H1 (cell line): Measurements from ENCODE around the gene FAM24B. TPM values are rescaled to one million over a fixed set of nuclear protein-coding genes. Genes with fewer than 3 reads are reported as not detected.

Experiments used
- CEBPB ChIP-seq: IDR thresholded peaks from 2 replicates; pipeline ENCODE4 v1.6.1; 2012; ENCODE audit warnings: low read depth, low read length
- JUN ChIP-seq: IDR thresholded peaks from 2 replicates; pipeline ENCODE4 v1.6.1; 2011; ENCODE audit warnings: low read depth, mild to moderate bottlenecking, improper control_type of control experiment, low read length
- MAFK ChIP-seq: IDR thresholded peaks from 2 replicates; pipeline ENCODE4 v1.6.1; 2012; ENCODE audit warnings: low read depth, mild to moderate bottlenecking, improper control_type of control experiment, low read length
- RBBP5 ChIP-seq: IDR thresholded peaks from 2 replicates; pipeline ENCODE4 v1.7.1; 2012; ENCODE audit warnings: low read depth, mild to moderate bottlenecking, inconsistent platforms, low read length, moderate library complexity, borderline replicate concordance
- RNF2 ChIP-seq: fragments of 200-900, 300-1000 bp; sonication (generic); IDR thresholded peaks from 2 replicates; pipeline ENCODE4 v1.7.1; 2016; ENCODE audit warnings: borderline replicate concordance, low read depth, mild to moderate bottlenecking, antibody characterized with exemption, low read length; ENCODE audit not compliant: poor library complexity, severe bottlenecking; ENCODE audit errors: missing control alignments
- RXRA ChIP-seq: IDR thresholded peaks from 2 replicates; pipeline ENCODE4 v1.6.1; 2011; ENCODE audit warnings: low read depth, mild to moderate bottlenecking, low read length, moderate library complexity; ENCODE audit not compliant: insufficient read depth
- SUZ12 ChIP-seq: fragments of 200-600 bp; sonication (generic); IDR thresholded peaks from 2 replicates; pipeline ENCODE4 v1.6.1; 2012; ENCODE audit warnings: mild to moderate bottlenecking, inconsistent platforms, low read length, moderate library complexity, mixed read lengths
- TAF1 ChIP-seq: IDR thresholded peaks from 2 replicates; pipeline ENCODE4 v1.6.1; 2011; ENCODE audit warnings: mild to moderate bottlenecking, low read depth, low read length
- polyA plus RNA-seq, 7 experiments: library from polyadenylated mRNA; depleted of rRNA in 3 of 7; stranded (reverse) in 5 of 7; unstranded in 2 of 7; fragments of >200 nt in 5 of 7; fragments of 200-250 nt in 2 of 7; gene quantifications; 1 replicate in 5 of 7; 2 replicates in 1 of 7; 4 replicates in 1 of 7; pipeline versions ENCODE4 v1.2.1 to v1.2.3, GENCODE V29; 2011 to 2013; ENCODE audit warnings: missing spikeins in 2 of 7, mixed read lengths in 2 of 7
- total RNA-seq: library from RNA; stranded (reverse); fragmentation: NEBNext Ultra II Directional; extraction: Animal tissue kit (Norgen Biotek cat#: 25700); gene quantifications from 2 replicates; pipeline ENCODE4 v1.2.1, GENCODE V29; 2021
- TF ChIP-seq, protein P1 (sequence below): fragments of 300-600 bp; sonication (generic); IDR thresholded peaks from 2 replicates; pipeline ENCODE4 v1.7.1; 2012; ENCODE audit warnings: low read length, moderate library complexity, mild to moderate bottlenecking, inconsistent platforms; ENCODE audit not compliant: insufficient replicate concordance
- TF ChIP-seq, protein P2 (sequence below): IDR thresholded peaks from 2 replicates; pipeline ENCODE4 v1.6.1; 2012; ENCODE audit warnings: inconsistent platforms

Gene FAM24B
- total and polyA plus RNA-seq, 2 of the 8 experiments (the other 6 are each of a cell fraction or from before 2014, with no cell fraction given), result 0.50 to 0.56 TPM

DNA sequence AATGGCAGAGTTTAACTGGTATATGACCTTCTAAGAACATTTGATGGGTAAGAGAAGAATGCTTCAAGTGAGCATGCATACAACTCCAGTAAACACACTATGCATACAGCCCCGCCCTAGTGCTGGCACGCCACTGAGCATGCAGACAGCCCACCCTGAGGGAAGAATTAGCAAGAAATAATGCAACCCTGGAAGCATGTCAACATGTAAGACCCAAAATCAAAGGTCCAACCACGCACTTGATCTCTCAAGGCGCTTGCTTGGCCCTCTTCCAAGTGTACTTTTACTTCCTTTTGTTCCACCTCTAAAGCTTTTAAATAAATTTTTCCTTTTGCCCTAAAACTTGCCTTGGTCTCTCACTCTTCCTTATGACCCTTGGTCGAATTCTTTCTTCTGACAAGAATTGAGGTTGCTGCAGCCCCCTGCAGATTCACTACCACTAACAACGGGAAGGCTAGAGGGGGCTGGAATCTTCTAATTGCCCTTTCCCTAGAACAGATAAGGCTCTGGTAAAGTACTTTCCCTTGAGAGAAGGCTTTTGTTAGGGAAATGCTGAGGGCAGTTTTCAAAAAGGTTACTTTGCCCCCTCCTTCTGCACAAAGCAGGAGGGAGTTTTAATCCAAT is 3.4 kb downstream of the FAM24B start (continued):
- TF ChIP-seq, protein P1, sequence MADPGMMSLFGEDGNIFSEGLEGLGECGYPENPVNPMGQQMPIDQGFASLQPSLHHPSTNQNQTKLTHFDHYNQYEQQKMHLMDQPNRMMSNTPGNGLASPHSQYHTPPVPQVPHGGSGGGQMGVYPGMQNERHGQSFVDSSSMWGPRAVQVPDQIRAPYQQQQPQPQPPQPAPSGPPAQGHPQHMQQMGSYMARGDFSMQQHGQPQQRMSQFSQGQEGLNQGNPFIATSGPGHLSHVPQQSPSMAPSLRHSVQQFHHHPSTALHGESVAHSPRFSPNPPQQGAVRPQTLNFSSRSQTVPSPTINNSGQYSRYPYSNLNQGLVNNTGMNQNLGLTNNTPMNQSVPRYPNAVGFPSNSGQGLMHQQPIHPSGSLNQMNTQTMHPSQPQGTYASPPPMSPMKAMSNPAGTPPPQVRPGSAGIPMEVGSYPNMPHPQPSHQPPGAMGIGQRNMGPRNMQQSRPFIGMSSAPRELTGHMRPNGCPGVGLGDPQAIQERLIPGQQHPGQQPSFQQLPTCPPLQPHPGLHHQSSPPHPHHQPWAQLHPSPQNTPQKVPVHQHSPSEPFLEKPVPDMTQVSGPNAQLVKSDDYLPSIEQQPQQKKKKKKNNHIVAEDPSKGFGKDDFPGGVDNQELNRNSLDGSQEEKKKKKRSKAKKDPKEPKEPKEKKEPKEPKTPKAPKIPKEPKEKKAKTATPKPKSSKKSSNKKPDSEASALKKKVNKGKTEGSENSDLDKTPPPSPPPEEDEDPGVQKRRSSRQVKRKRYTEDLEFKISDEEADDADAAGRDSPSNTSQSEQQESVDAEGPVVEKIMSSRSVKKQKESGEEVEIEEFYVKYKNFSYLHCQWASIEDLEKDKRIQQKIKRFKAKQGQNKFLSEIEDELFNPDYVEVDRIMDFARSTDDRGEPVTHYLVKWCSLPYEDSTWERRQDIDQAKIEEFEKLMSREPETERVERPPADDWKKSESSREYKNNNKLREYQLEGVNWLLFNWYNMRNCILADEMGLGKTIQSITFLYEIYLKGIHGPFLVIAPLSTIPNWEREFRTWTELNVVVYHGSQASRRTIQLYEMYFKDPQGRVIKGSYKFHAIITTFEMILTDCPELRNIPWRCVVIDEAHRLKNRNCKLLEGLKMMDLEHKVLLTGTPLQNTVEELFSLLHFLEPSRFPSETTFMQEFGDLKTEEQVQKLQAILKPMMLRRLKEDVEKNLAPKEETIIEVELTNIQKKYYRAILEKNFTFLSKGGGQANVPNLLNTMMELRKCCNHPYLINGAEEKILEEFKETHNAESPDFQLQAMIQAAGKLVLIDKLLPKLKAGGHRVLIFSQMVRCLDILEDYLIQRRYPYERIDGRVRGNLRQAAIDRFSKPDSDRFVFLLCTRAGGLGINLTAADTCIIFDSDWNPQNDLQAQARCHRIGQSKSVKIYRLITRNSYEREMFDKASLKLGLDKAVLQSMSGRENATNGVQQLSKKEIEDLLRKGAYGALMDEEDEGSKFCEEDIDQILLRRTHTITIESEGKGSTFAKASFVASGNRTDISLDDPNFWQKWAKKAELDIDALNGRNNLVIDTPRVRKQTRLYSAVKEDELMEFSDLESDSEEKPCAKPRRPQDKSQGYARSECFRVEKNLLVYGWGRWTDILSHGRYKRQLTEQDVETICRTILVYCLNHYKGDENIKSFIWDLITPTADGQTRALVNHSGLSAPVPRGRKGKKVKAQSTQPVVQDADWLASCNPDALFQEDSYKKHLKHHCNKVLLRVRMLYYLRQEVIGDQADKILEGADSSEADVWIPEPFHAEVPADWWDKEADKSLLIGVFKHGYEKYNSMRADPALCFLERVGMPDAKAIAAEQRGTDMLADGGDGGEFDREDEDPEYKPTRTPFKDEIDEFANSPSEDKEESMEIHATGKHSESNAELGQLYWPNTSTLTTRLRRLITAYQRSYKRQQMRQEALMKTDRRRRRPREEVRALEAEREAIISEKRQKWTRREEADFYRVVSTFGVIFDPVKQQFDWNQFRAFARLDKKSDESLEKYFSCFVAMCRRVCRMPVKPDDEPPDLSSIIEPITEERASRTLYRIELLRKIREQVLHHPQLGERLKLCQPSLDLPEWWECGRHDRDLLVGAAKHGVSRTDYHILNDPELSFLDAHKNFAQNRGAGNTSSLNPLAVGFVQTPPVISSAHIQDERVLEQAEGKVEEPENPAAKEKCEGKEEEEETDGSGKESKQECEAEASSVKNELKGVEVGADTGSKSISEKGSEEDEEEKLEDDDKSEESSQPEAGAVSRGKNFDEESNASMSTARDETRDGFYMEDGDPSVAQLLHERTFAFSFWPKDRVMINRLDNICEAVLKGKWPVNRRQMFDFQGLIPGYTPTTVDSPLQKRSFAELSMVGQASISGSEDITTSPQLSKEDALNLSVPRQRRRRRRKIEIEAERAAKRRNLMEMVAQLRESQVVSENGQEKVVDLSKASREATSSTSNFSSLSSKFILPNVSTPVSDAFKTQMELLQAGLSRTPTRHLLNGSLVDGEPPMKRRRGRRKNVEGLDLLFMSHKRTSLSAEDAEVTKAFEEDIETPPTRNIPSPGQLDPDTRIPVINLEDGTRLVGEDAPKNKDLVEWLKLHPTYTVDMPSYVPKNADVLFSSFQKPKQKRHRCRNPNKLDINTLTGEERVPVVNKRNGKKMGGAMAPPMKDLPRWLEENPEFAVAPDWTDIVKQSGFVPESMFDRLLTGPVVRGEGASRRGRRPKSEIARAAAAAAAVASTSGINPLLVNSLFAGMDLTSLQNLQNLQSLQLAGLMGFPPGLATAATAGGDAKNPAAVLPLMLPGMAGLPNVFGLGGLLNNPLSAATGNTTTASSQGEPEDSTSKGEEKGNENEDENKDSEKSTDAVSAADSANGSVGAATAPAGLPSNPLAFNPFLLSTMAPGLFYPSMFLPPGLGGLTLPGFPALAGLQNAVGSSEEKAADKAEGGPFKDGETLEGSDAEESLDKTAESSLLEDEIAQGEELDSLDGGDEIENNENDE, result peak; percentile 14
- TF ChIP-seq RNF2, result no peak
- TF ChIP-seq CEBPB, result no peak
- TF ChIP-seq, protein P2, sequence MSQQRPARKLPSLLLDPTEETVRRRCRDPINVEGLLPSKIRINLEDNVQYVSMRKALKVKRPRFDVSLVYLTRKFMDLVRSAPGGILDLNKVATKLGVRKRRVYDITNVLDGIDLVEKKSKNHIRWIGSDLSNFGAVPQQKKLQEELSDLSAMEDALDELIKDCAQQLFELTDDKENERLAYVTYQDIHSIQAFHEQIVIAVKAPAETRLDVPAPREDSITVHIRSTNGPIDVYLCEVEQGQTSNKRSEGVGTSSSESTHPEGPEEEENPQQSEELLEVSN, result peak; percentile 47; the same call in 1 of the 2 replicates
- no peak for TF ChIP-seq SUZ12
- no peak for TF ChIP-seq RXRA
- no peak for TF ChIP-seq MAFK
- TF ChIP-seq TAF1, result peak; percentile 12; the same call in 1 of the 2 replicates
- TF ChIP-seq JUN, result no peak
- no peak for TF ChIP-seq RBBP5
